CD4-positive, alpha-beta T cell treated with Interleukin-4 for 4 hours (primary cell): ENCODE data around the gene CCNY.

Experiments used
- DNase-seq: peaks from one replicate; pipeline ENCODE4 v3.0.0-alpha.2; 2020

CCNY gene

GRCh38 chr10:35568483-35569015 lies 232.2 kb downstream of the CCNY start:
- no peak for DNase-seq

GRCh38 chr10:35569111-35569707 lies 232.9 kb downstream of the CCNY start:
- DNase-seq = no peak

- DNase-seq = no peak
Measured at GRCh38 chr10:35569836-35570235, 233.5 kb downstream of the CCNY start.

- no peak for DNase-seq
Measured at GRCh38 chr10:35570397-35570796, 234.1 kb downstream of the CCNY start.

GRCh38 chr10:35572583-35572982 lies 236.3 kb downstream of the CCNY start:
- DNase-seq = no peak

GRCh38 chr10:35573796-35574195 lies 237.5 kb downstream of the CCNY start:
- DNase-seq = no peak

GRCh38 chr10:35574924-35575352 lies 238.6 kb downstream of the CCNY start:
- DNase-seq = no peak

GRCh38 chr10:35575640-35576039 lies 239.3 kb downstream of the CCNY start:
- DNase-seq = no peak

GRCh38 chr10:35576730-35577129 lies 240.4 kb downstream of the CCNY start:
- no peak for DNase-seq

- no peak for DNase-seq
Measured at GRCh38 chr10:35577926-35578617, 241.8 kb downstream of the CCNY start.

- no peak for DNase-seq
Measured at GRCh38 chr10:35578618-35578956, 242.3 kb downstream of the CCNY start.

- no peak for DNase-seq
Measured at GRCh38 chr10:35579116-35579515, 242.8 kb downstream of the CCNY start.

GRCh38 chr10:35579726-35580422 lies 243.6 kb downstream of the CCNY start:
- no peak for DNase-seq

GRCh38 chr10:35580423-35580770 lies 244.1 kb downstream of the CCNY start:
- DNase-seq = no peak

GRCh38 chr10:35581655-35582054 lies 245.3 kb downstream of the CCNY start:
- DNase-seq = no peak

- no peak for DNase-seq
Measured at GRCh38 chr10:35584946-35585345, 248.6 kb downstream of the CCNY start.

- no peak for DNase-seq
Measured at GRCh38 chr10:35585356-35585755, 249.0 kb downstream of the CCNY start.

GRCh38 chr10:35585903-35586535 lies 249.7 kb downstream of the CCNY start:
- DNase-seq = no peak

- no peak for DNase-seq
Measured at GRCh38 chr10:35588836-35589235, 252.5 kb downstream of the CCNY start.

GRCh38 chr10:35592441-35592840 lies 256.1 kb downstream of the CCNY start:
- no peak for DNase-seq

- DNase-seq = no peak
Measured at GRCh38 chr10:35594115-35595079, 258.1 kb downstream of the CCNY start.

GRCh38 chr10:35595106-35595505 lies 258.8 kb downstream of the CCNY start:
- DNase-seq = no peak
